Peyer's patch (tissue), 4 donors: ENCODE measurements around the gene PIK3IP1. TPM values are rescaled to one million over a fixed set of nuclear protein-coding genes. Genes with fewer than 3 reads are reported as not detected.
A peak's percentile ranks its signal among the peaks of the same experiment; 100 is the strongest.

Source experiments
- DNase-seq, 3 donors: peaks; one replicate each; pipeline ENCODE4 v3.0.0-alpha.2; 2017 to 2019
- H3K27ac ChIP-seq, 4 donors: fragments of 200-600 bp; sonication (generic); one replicate each; pipeline ENCODE4 v1.5.1; 2016 to 2019
- H3K27me3 ChIP-seq, 2 donors: fragments of 200-600 bp; sonication (generic); one replicate each; pipeline ENCODE4 v1.5.1; 2019
- H3K36me3 ChIP-seq, 3 donors: fragments of 200-600 bp; sonication (generic); one replicate each; pipeline ENCODE4 v1.5.1; 2016 to 2019
- H3K4me1 ChIP-seq, 4 donors: fragments of 200-600 bp; sonication (generic); one replicate each; pipeline ENCODE4 v1.5.1; 2016 to 2019
- H3K4me3 ChIP-seq, 4 donors: fragments of 200-600 bp; sonication (generic); 1 replicate in 3 of 4; 2 replicates in 1 of 4; pipeline ENCODE4 v1.5.1; 2016 to 2019; ENCODE audit warnings: mild to moderate bottlenecking in 1 of 4
- H3K9me3 ChIP-seq, 4 donors: fragments of 200-600 bp; sonication (generic); one replicate each; pipeline ENCODE4 v1.5.1; 2016 to 2019; ENCODE audit warnings: mild to moderate bottlenecking in 1 of 4
- POLR2A ChIP-seq, 2 donors: fragments of 450-650 bp; IDR thresholded peaks; one replicate each; pipeline ENCODE4 v1.5.1; 2017; ENCODE audit warnings: antibody characterized with exemption in 2 of 2, mild to moderate bottlenecking in 2 of 2, moderate library complexity in 2 of 2
- total RNA-seq, 4 donors: library from RNA; depleted of rRNA; stranded (reverse); fragments of >200 nt; gene quantifications; one replicate each; pipeline ENCODE4 v1.1.0, GENCODE V29; 2016
- TF ChIP-seq, protein P1 (sequence below), 6 experiments: fragments of 450-650 bp in 4 of 6; fragments of 200-600 bp in 2 of 6; sonication (generic) in 1 of 6; IDR thresholded peaks; one replicate each; pipeline ENCODE4 v1.5.1; 2017 to 2019; ENCODE audit warnings: antibody characterized with exemption in 6 of 6, mild to moderate bottlenecking in 3 of 6, moderate library complexity in 1 of 6

Gene PIK3IP1
- total RNA-seq, 4 donors from 2014 or later: 23.7 to 60.2 (median 30.7) TPM

DNA sequence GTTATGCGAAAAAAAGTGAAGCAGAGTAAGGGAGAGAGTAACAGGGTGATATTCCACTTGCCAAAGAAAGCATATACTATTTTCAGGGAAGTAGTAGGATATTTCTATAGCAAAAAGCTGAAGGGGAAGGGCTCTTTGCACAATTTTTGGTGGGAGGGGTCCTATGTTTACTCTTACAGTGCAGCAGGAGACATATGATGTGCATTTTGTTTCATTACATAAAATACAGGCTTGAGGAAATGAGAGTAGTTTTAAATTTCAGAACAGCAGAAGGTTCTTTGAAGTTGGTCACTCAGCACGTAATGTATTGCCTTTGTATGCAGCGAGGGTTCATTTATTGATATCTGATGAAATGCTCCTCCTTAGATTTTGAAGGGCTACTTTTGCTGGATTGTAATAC is 3.1 kb upstream of the PIK3IP1 start:
- TF ChIP-seq, protein P1, sequence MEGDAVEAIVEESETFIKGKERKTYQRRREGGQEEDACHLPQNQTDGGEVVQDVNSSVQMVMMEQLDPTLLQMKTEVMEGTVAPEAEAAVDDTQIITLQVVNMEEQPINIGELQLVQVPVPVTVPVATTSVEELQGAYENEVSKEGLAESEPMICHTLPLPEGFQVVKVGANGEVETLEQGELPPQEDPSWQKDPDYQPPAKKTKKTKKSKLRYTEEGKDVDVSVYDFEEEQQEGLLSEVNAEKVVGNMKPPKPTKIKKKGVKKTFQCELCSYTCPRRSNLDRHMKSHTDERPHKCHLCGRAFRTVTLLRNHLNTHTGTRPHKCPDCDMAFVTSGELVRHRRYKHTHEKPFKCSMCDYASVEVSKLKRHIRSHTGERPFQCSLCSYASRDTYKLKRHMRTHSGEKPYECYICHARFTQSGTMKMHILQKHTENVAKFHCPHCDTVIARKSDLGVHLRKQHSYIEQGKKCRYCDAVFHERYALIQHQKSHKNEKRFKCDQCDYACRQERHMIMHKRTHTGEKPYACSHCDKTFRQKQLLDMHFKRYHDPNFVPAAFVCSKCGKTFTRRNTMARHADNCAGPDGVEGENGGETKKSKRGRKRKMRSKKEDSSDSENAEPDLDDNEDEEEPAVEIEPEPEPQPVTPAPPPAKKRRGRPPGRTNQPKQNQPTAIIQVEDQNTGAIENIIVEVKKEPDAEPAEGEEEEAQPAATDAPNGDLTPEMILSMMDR (IDR thresholded peaks at IDR 0.05): no peak
- no peak for TF ChIP-seq POLR2A (IDR thresholded peaks at IDR 0.05)
- Histone ChIP-seq H3K4me3 (no peak overlapping the region), H3K27ac (peak overlapping the region; percentile 43 to 82 (median 66)), H3K27me3 (no peaks in the 10 kb centered on the region), H3K9me3 (no peaks in the 10 kb centered on the region), H3K36me3 (no peaks in the 10 kb centered on the region), H3K4me1 (peaks cover 0 to 29% (median 9%) of the 10 kb centered on the region in 4 donors)
- no peak for DNase-seq

DNA sequence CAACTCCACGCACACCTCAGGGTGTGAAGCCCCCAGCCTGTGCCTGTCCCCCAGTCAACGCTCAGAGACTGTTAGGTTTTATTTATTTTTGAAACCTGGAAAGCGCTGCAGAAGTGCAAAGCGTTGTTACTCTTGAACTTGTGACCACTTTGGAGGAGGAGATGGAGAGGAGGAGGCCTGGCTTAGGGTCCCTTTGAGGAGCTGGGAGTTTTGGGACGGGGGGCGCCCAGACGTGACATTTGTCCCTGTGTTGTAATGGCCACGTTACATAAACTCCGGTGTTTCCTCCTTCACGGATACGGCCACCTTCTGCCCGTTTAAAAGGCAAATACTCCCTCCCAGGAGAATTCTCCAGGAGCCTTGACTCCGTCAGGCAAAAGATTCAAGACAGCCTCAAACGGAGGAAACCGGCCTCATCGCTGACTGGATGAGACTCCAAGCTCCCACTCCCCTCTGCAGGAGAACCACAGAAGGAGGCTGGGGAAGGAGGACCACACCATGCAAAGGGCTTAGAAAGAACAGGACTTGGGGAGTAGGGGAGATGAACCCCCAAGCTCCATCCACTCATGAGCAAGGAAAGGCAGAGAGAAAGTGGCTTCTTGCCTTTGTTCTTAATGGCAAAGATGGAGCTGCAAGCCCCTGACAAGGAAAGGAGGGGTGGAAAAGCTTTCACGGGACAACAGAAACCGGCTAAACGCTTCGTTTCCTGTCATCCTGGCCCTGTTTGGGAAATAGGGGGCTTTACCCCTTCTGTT is 630 bp downstream of the PIK3IP1 start:
- H3K27me3 ChIP-seq: no peaks in the 10 kb centered on the region
- peak overlapping the region; percentile 93 to 100 (median 98) for H3K27ac ChIP-seq
- no peaks in the 10 kb centered on the region for H3K9me3 ChIP-seq
- H3K4me1 ChIP-seq: peaks cover 1 to 48% (median 22%) of the 10 kb centered on the region in 4 donors
- peaks cover 0 to 23% (median 0%) of the 10 kb centered on the region in 3 donors for H3K36me3 ChIP-seq
- TF ChIP-seq, protein P1 (IDR thresholded peaks at IDR 0.05): no peak
- no peak for TF ChIP-seq POLR2A (IDR thresholded peaks at IDR 0.05)
- peak in 1 of 3 donors; percentile 67 for DNase-seq
- H3K4me3 ChIP-seq: peak overlapping the region; percentile 69 to 88 (median 74)

DNA sequence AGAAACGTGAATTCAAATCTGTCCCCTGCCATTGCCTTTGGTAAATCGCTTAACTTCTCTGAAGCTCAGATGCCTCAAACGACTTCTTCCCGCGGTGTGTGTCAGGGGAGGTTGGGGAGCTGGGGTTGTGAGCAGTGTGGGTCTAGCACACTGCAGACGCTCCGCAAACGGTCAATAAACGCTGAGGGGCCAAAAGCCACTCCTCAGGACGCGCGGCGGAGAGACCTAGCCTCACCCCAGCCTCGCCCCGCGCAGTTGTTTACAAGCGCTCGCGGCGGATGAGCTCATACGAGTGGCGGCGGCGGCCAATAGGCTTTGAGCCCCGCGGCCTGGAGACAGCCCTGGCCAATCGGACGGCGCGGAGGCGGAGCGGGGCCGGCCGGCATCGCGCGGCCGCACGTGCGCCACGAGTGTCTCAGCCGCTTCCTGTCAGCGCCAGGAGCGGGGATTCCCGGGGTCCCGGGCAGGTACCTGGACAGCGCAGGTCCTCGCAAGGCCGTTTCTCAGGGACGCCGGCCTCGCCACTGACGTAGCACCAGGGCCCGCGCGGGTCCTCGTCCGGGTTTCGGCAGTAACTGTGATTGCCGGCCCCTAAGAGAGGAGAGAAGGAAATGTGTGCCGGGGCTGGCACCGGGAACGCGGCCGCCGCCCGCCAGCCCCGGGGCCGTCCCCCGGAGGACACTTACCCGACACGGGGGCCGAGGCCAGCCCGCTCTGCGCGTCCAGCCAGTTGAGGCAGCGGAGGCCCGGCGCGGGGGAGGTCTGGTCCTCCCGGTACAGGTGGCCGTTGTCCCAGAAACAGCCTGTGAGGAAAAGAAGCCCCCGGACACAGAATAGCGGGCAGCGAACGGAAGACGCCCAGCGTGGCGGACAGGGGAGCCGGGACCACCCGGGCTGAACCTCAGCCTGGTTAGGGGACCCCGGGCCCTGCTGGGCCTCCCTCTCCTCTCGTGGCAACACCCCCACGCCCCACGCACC is 1.5 kb downstream of the PIK3IP1 start:
- peaks cover 0 to 32% (median 0%) of the 10 kb centered on the region in 3 donors for H3K36me3 ChIP-seq
- peak; percentile 99 for DNase-seq
- H3K4me3 ChIP-seq: peak overlapping the region; percentile 69 to 88 (median 74)
- H3K27ac ChIP-seq: peak overlapping the region; percentile 93 to 100 (median 98)
- peaks cover 1 to 39% (median 20%) of the 10 kb centered on the region in 4 donors for H3K4me1 ChIP-seq
- peak; percentile 93 to 98 for TF ChIP-seq POLR2A (IDR thresholded peaks at IDR 0.05)
- TF ChIP-seq, protein P1 (IDR thresholded peaks at IDR 0.05): no peak
- H3K27me3 ChIP-seq: no peaks in the 10 kb centered on the region
- no peaks in the 10 kb centered on the region for H3K9me3 ChIP-seq

DNA sequence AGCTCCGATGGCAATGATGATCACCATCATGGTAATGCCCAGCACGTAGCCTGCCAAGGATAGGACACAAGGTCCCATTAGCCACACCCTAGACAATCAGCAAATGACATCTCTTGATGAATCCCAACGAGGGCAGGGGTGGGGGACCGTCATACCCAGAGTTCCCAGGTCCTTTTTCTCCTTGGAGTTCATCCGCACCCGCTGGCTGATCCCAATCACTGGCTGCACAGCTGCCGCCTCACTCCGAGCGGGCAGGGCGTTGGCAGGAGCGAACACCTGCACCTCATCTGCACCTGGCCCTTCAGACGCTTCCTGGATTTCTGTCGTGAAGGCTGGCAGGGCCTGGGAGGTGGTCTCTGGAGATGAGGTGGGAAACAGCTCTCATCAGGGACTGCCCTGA is 2.9 kb downstream of the PIK3IP1 start:
- no peaks in the 10 kb centered on the region for H3K9me3 ChIP-seq
- TF ChIP-seq, protein P1 (IDR thresholded peaks at IDR 0.05): no peak
- peak; percentile 38 to 46 for TF ChIP-seq POLR2A (IDR thresholded peaks at IDR 0.05)
- H3K27me3 ChIP-seq: no peaks in the 10 kb centered on the region
- peaks cover 0 to 44% (median 0%) of the 10 kb centered on the region in 3 donors for H3K36me3 ChIP-seq
- peaks cover 0 to 47% (median 27%) of the 10 kb centered on the region in 4 donors for H3K4me1 ChIP-seq
- DNase-seq: peak in 2 of 3 donors; percentile 78 to 81
- H3K27ac ChIP-seq: peak overlapping the region; percentile 93 to 100 (median 98)
- H3K4me3 ChIP-seq: peak overlapping the region; percentile 69 to 88 (median 74)

DNA sequence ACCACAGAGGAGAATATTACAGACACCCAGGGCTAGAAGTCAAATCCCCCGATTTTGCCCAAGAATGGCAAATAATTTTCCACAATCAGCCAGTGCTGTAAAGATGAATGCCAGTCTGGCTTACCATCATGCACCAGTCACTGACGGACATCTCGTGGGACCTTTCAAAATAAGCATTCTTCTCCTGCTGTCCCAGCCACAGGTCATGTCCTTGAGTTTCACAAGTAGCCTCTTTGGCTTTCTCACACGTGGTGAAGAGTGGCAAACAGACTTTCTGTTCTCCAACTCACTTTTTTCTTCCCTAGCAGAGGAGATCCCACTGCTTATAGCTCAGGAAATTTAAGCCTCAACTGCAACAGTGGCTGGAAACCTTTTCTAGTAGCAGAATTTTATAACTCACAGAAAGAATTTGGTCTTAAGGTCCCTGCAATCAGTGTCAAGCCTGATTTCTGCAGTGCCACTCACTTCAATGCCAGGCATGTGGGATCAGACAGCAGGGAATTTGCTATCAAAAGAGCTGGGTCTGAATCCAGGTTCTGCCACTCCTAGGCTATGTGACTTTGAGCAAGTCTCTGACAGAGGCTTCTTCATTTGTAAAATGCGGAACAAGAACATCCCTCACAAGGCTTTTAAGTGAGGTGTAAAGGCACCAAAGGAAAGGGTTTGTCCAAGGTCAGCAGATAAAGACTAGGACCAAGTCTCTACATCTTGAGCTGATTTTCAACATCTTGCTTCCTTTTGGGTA is 3.6 kb downstream of the PIK3IP1 start:
- H3K4me1 ChIP-seq: peaks cover 0 to 47% (median 30%) of the 10 kb centered on the region in 4 donors
- DNase-seq: no peak
- H3K36me3 ChIP-seq: peaks cover 0 to 51% (median 0%) of the 10 kb centered on the region in 3 donors
- peak overlapping the region; percentile 69 to 88 (median 74) for H3K4me3 ChIP-seq
- H3K27ac ChIP-seq: peak overlapping the region; percentile 93 to 100 (median 98)
- no peaks in the 10 kb centered on the region for H3K9me3 ChIP-seq
- no peaks in the 10 kb centered on the region for H3K27me3 ChIP-seq
- TF ChIP-seq, protein P1 (IDR thresholded peaks at IDR 0.05): no peak
- no peak for TF ChIP-seq POLR2A (IDR thresholded peaks at IDR 0.05)
